SK-N-SH (cell line): ENCODE results near the gene TUBGCP5. TPM values are rescaled to one million over a fixed set of nuclear protein-coding genes. Genes with fewer than 3 reads are reported as not detected.
A peak's percentile ranks its signal among the peaks of the same experiment; 100 is the strongest.

ENCODE experiments used
- CTCF ChIA-PET: fragments of 300-600, 350-600 bp; formaldehyde crosslinking; extraction: SDS; loops from one replicate; lab custom pipeline; 2021; lab: Yijun Ruan, JAX
- POLR2A ChIA-PET: fragments of 350-600 bp; sonication (Branson Sonifier 250); formaldehyde crosslinking; extraction: SDS; loops from one replicate; lab custom pipeline; 2020; ENCODE audit warnings: antibody characterized with exemption, inconsistent platforms; lab: Yijun Ruan, JAX
- DNase-seq: peaks from one replicate; pipeline ENCODE4 v3.0.0; 2012
- H2AFZ ChIP-seq: fragments of 200-600 bp; sonication (generic); 2 replicates; pipeline ENCODE4 v1.8.1; 2016; ENCODE audit warnings: antibody characterized with exemption, mild to moderate bottlenecking, low read depth
- H3F3A ChIP-seq: fragments of 200-600 bp; sonication (generic); replicated peaks from 2 replicates; pipeline ENCODE3; 2016; ENCODE audit warnings: antibody characterized with exemption, mild to moderate bottlenecking; ENCODE audit not compliant: insufficient read depth
- H3K27ac ChIP-seq, 2 experiments: fragments of 200-500 bp in 1 of 2; fragments of 200-600 bp in 1 of 2; sonication (Bioruptor generic) in 1 of 2; sonication (generic), shearing (Covaris generic) in 1 of 2; 2 replicates each; pipeline versions ENCODE4 v1.5.1 to v1.6.1; 2014 to 2016; ENCODE audit warnings: low read depth in 2 of 2, inconsistent platforms in 1 of 2, low read length in 1 of 2, mild to moderate bottlenecking in 1 of 2, mixed read lengths in 1 of 2
- H3K27me3 ChIP-seq: fragments of 200-600 bp; sonication (generic), shearing (Covaris generic); 2 replicates; pipeline ENCODE4 v1.6.1; 2016; ENCODE audit warnings: mixed run types; ENCODE audit not compliant: insufficient read depth
- H3K36me3 ChIP-seq, 2 experiments: fragments of 200-500 bp in 1 of 2; fragments of 200-600 bp in 1 of 2; sonication (Bioruptor generic) in 1 of 2; sonication (generic) in 1 of 2; replicated peaks in 1 of 2; 2 replicates each; pipeline versions ENCODE3 to v1.5.1; 2014 to 2016; ENCODE audit warnings: low read length in 1 of 2, mild to moderate bottlenecking in 1 of 2; ENCODE audit not compliant: insufficient read depth in 2 of 2, control insufficient read depth in 1 of 2
- H3K4me1 ChIP-seq, 2 experiments: fragments of 200-500 bp in 1 of 2; fragments of 200-600 bp in 1 of 2; sonication (Bioruptor generic) in 1 of 2; sonication (generic), shearing (Covaris generic) in 1 of 2; 2 replicates each; pipeline versions ENCODE4 v1.5.1 to v1.6.1; 2014 to 2016; ENCODE audit warnings: low read depth in 1 of 2, low read length in 1 of 2, mixed run types in 1 of 2; ENCODE audit not compliant: insufficient read depth in 2 of 2, control insufficient read depth in 1 of 2
- H3K4me2 ChIP-seq: fragments of 200-600 bp; sonication (generic), shearing (Covaris generic); 2 replicates; pipeline ENCODE4 v1.6.1; 2017; ENCODE audit warnings: mixed run types
- H3K4me3 ChIP-seq, 2 experiments: fragments of 200-500 bp in 1 of 2; fragments of 200-600 bp in 1 of 2; sonication (Bioruptor generic) in 1 of 2; sonication (generic), shearing (Covaris generic) in 1 of 2; 2 replicates each; pipeline versions ENCODE4 v1.5.1 to v1.8.1; 2014 to 2016; ENCODE audit warnings: low read depth in 2 of 2, inconsistent platforms in 1 of 2, low read length in 1 of 2, mild to moderate bottlenecking in 1 of 2, mixed read lengths in 1 of 2, moderate library complexity in 1 of 2
- H3K79me2 ChIP-seq: fragments of 200-600 bp; sonication (generic); 2 replicates; pipeline ENCODE4 v1.8.1; 2017; ENCODE audit warnings: mild to moderate bottlenecking; ENCODE audit not compliant: insufficient read depth
- H3K9ac ChIP-seq: fragments of 200-600 bp; sonication (generic); 2 replicates; pipeline ENCODE4 v1.6.1; 2017; ENCODE audit warnings: mixed run types
- H3K9me2 ChIP-seq: fragments of 200-600 bp; sonication (generic); 2 replicates; pipeline ENCODE4 v1.6.1; 2017; ENCODE audit warnings: mixed run types
- H3K9me3 ChIP-seq: fragments of 200-600 bp; sonication (generic); 2 replicates; pipeline ENCODE4 v1.6.1; 2017; ENCODE audit warnings: mixed run types, mild to moderate bottlenecking, moderate library complexity
- H4K20me1 ChIP-seq: fragments of 200-600 bp; sonication (generic); 2 replicates; pipeline ENCODE4 v1.6.1; 2017; ENCODE audit warnings: mild to moderate bottlenecking, mixed run types; ENCODE audit not compliant: insufficient read depth
- CTCF ChIP-seq: fragments of 200-600 bp; sonication (generic); IDR thresholded peaks from 2 replicates; pipeline ENCODE4 v1.6.1; 2017; ENCODE audit warnings: antibody characterized with exemption, mild to moderate bottlenecking, moderate library complexity
- EZH2phosphoT487 ChIP-seq: fragments of 200-600 bp; sonication (generic); IDR thresholded peaks from 2 replicates; pipeline ENCODE4 v1.6.1; 2017; ENCODE audit warnings: low read depth, mixed run types, mild to moderate bottlenecking, antibody characterized with exemption, moderate library complexity, borderline replicate concordance
- FOXJ3 ChIP-seq: sonication (generic); formaldehyde crosslinking; IDR thresholded peaks from 2 replicates; pipeline ENCODE4 v1.5.1; 2020; ENCODE audit warnings: mild to moderate bottlenecking, missing genetic modification reagents
- FOXM1 ChIP-seq: IDR thresholded peaks from 2 replicates; pipeline ENCODE4 v1.4.0; 2012; ENCODE audit warnings: low read depth, mild to moderate bottlenecking
- GABPA ChIP-seq: IDR thresholded peaks from 2 replicates; pipeline ENCODE4 v1.4.0; 2012; ENCODE audit warnings: low read depth, mild to moderate bottlenecking
- JUND ChIP-seq: IDR thresholded peaks from 2 replicates; pipeline ENCODE4 v1.4.0; 2012
- MAX ChIP-seq: IDR thresholded peaks from 2 replicates; pipeline ENCODE4 v1.4.0; 2012; ENCODE audit warnings: low read depth
- MEF2A ChIP-seq: IDR thresholded peaks from 2 replicates; pipeline ENCODE4 v1.4.0; 2012; ENCODE audit warnings: low read depth, borderline replicate concordance
- MXI1 ChIP-seq: IDR thresholded peaks from 2 replicates; pipeline ENCODE4 v1.6.1; 2012; ENCODE audit warnings: mild to moderate bottlenecking, low read depth, low read length, improper control_type of control experiment
- NFIC ChIP-seq: IDR thresholded peaks from 2 replicates; pipeline ENCODE4 v1.4.0; 2012; ENCODE audit warnings: borderline replicate concordance
- NRF1 ChIP-seq: IDR thresholded peaks from 2 replicates; pipeline ENCODE4 v1.6.1; 2012; ENCODE audit warnings: low read depth, mild to moderate bottlenecking, low read length
- RAD21 ChIP-seq: IDR thresholded peaks from 2 replicates; pipeline ENCODE4 v1.6.1; 2012; ENCODE audit warnings: mild to moderate bottlenecking, low read length
- REST ChIP-seq: IDR thresholded peaks from 2 replicates; pipeline ENCODE4 v1.6.1; 2012; ENCODE audit warnings: mild to moderate bottlenecking, low read depth, low read length, moderate library complexity
- RFX5 ChIP-seq: IDR thresholded peaks from 2 replicates; pipeline ENCODE4 v1.6.1; 2012; ENCODE audit warnings: mild to moderate bottlenecking, improper control_type of control experiment, low read length
- RXRA ChIP-seq: IDR thresholded peaks from 2 replicates; pipeline ENCODE4 v1.4.0; 2012; ENCODE audit warnings: low read depth, mild to moderate bottlenecking, borderline replicate concordance
- SMC3 ChIP-seq: IDR thresholded peaks from 2 replicates; pipeline ENCODE4 v1.6.1; 2012; ENCODE audit warnings: low read depth, low read length, improper control_type of control experiment
- TCF12 ChIP-seq: IDR thresholded peaks from 2 replicates; pipeline ENCODE4 v1.4.0; 2012
- TEAD4 ChIP-seq: IDR thresholded peaks from 2 replicates; pipeline ENCODE4 v1.4.0; 2012; ENCODE audit warnings: mild to moderate bottlenecking, borderline replicate concordance; ENCODE audit not compliant: insufficient read depth
- USF1 ChIP-seq: IDR thresholded peaks from 2 replicates; pipeline ENCODE4 v1.4.0; 2012; ENCODE audit warnings: low read depth, borderline replicate concordance
- WGBS: methylation state at CpG from one replicate; pipeline ENCODE4 v1.1.6; 2017; ENCODE audit warnings: low lambda C conversion rate; 5-methylcytosine and 5-hydroxymethylcytosine counted together
- polyA plus RNA-seq, 3 experiments: library from polyadenylated mRNA; depleted of rRNA; stranded (reverse); fragments of >200 nt; gene quantifications; 2 replicates each; pipeline ENCODE4 v1.2.3, GENCODE V29; 2012

Gene TUBGCP5
- polyA plus RNA-seq, 1 of the 3 experiments (the other 2 are of a cell fraction) = 8.7 TPM

GRCh38 chr15:23069496-23070166 is 30.3 kb upstream of the TUBGCP5 start:
- ChIA-PET POLR2A (no interaction called here), CTCF (interaction anchor here (0.7 kb wide), 1 partner anchor 162 kb away, joined by 3 read pairs; no protein-coding TSS in a partner anchor)
- Histone ChIP-seq H3K27ac (no peak overlapping the region), H3K4me1 (no peaks in the 10 kb centered on the region), H4K20me1 (no peaks in the 10 kb centered on the region), H3K4me3 (no peak overlapping the region), H3K79me2 (no peaks in the 10 kb centered on the region), H2AFZ (no peak overlapping the region), H3F3A (no peaks in the 10 kb centered on the region), H3K36me3 (no peaks in the 10 kb centered on the region), H3K9me3 (no peaks in the 10 kb centered on the region), H3K27me3 (peaks cover 39% of the 10 kb centered on the region; the same call in 1 of the 2 replicates), H3K4me2 (no peak overlapping the region), H3K9me2 (no peaks in the 10 kb centered on the region), H3K9ac (no peak overlapping the region)
- peak; percentile 51 for DNase-seq
- 22% methylated on average over 20 of the region's 20 CpGs for WGBS
- TF ChIP-seq NFIC (no peak), CTCF (peak; percentile 41), USF1 (no peak), NRF1 (no peak), EZH2phosphoT487 (no peak), JUND (no peak), GABPA (no peak), MEF2A (no peak)

- ChIA-PET POLR2A (no interaction called here), CTCF (interaction anchor here (1.4 kb wide), 1 partner anchor 11 kb away, joined by 3 read pairs; no protein-coding TSS in a partner anchor)
- H3K4me1 ChIP-seq = no peaks in the 10 kb centered on the region
- no peak for TF ChIP-seq JUND
- TF ChIP-seq RXRA = no peak
- no peak for TF ChIP-seq TCF12
- no peak for TF ChIP-seq TEAD4
- TF ChIP-seq FOXJ3 (CRISPR knock-in tag) = no peak
- no peak for TF ChIP-seq MAX
- no peak for TF ChIP-seq RFX5
- no peak for TF ChIP-seq REST
- TF ChIP-seq MXI1 = no peak
- TF ChIP-seq RAD21 = no peak
- TF ChIP-seq USF1 = no peak
- TF ChIP-seq FOXM1 = no peak
- no peak for TF ChIP-seq NRF1
- TF ChIP-seq SMC3 = no peak
- TF ChIP-seq MEF2A = no peak
- H3K9me2 ChIP-seq = no peaks in the 10 kb centered on the region
- no peak overlapping the region for H3K4me2 ChIP-seq
- no peaks in the 10 kb centered on the region for H3K79me2 ChIP-seq
- DNase-seq = no peak
- no peaks in the 10 kb centered on the region for H4K20me1 ChIP-seq
- H3K9me3 ChIP-seq = no peaks in the 10 kb centered on the region
- H3K4me3 ChIP-seq = no peak overlapping the region
- no peaks in the 10 kb centered on the region for H3K36me3 ChIP-seq
- no peak overlapping the region for H3K27ac ChIP-seq
- H2AFZ ChIP-seq = no peak overlapping the region
- no peaks in the 10 kb centered on the region for H3F3A ChIP-seq
- WGBS = 71% methylated on average over 15 of the region's 15 CpGs
- peaks cover 18% of the 10 kb centered on the region; the same call in 1 of the 2 replicates for H3K27me3 ChIP-seq
- no peak overlapping the region for H3K9ac ChIP-seq
Measured at GRCh38 chr15:23067416-23067815, 28.0 kb upstream of the TUBGCP5 start.
